ENCODE measurements around the gene AGMO. TPM values are rescaled to one million over a fixed set of nuclear protein-coding genes. Genes with fewer than 3 reads are reported as not detected.

Gene AGMO
- polyA plus RNA-seq, 2 of the 4 experiments (the other 2 are of a cell fraction) = 2.6 to 7.9 TPM

GRCh38 chr7:15178065-15178464 lies 383.8 kb downstream of the AGMO start:
- ATAC-seq = no peak
- no peak overlapping the region for H3K4me2 ChIP-seq
- H3K9me3 ChIP-seq = no peaks in the 10 kb centered on the region
- POLR2A ChIA-PET = no interaction called here
- H3K27ac ChIP-seq = no peak overlapping the region
- no peak for FAIRE-seq
- H3K4me1 ChIP-seq = no peaks in the 10 kb centered on the region
- no peak for DNase-seq (ENCODE audit: low read depth in 1 of 2, low spot score in 1 of 2)
- WGBS (ENCODE audit: missing lambda C conversion rate) = 52% methylated on average over 1 of the region's 1 CpG
- H3K4me3 ChIP-seq = no peak overlapping the region
- TF ChIP-seq RCOR1 (IDR thresholded peaks at IDR 0.05; ENCODE audit: low read depth, low read length) (no peak), HDAC2 (IDR thresholded peaks at IDR 0.05) (no peak), BCL3 (IDR thresholded peaks at IDR 0.05) (no peak), FOXS1 (CRISPR knock-in tag; IDR thresholded peaks at IDR 0.05) (no peak), CBX8 (IDR thresholded peaks at IDR 0.05) (no peak), KDM1A (IDR thresholded peaks at IDR 0.05; ENCODE audit: low read depth) (no peak), PHF8 (IDR thresholded peaks at IDR 0.05; ENCODE audit: borderline replicate concordance, low read depth) (no peak)
- CTCF ChIA-PET = no interaction called here

- CTCF ChIA-PET = no interaction called here
- POLR2A ChIA-PET = no interaction called here
- H3K27ac ChIP-seq = no peak overlapping the region
- H3K4me2 ChIP-seq = no peak overlapping the region
- TF ChIP-seq ZSCAN20 (CRISPR knock-in tag; IDR thresholded peaks at IDR 0.05) = no peak
- TF ChIP-seq HOXB5 (CRISPR knock-in tag; IDR thresholded peaks at IDR 0.05) = no peak
- TF ChIP-seq CBX2 (IDR thresholded peaks at IDR 0.05; ENCODE audit: borderline replicate concordance, low read depth) = no peak
- no peak for TF ChIP-seq FOXS1 (CRISPR knock-in tag; IDR thresholded peaks at IDR 0.05)
- no peak for TF ChIP-seq RFX5 (IDR thresholded peaks at IDR 0.05)
- no peak for TF ChIP-seq JUN (IDR thresholded peaks at IDR 0.05)
- no peak for TF ChIP-seq ZC3H11A (IDR thresholded peaks at IDR 0.05)
- no peak for TF ChIP-seq MAFK (IDR thresholded peaks at IDR 0.05; ENCODE audit: partially characterized antibody)
- no peak for TF ChIP-seq BHLHE40 (IDR thresholded peaks at IDR 0.05; ENCODE audit: low read depth, low read length)
- TF ChIP-seq RARB (CRISPR knock-in tag; IDR thresholded peaks at IDR 0.05) = no peak
- TF ChIP-seq MYC (IDR thresholded peaks at IDR 0.05; ENCODE audit: borderline replicate concordance, low read length) = no peak
- no peak for TF ChIP-seq HEYL (CRISPR knock-in tag; IDR thresholded peaks at IDR 0.05)
- TF ChIP-seq HES2 (IDR thresholded peaks at IDR 0.05) = no peak
- TF ChIP-seq ATOH8 (CRISPR knock-in tag; IDR thresholded peaks at IDR 0.05; ENCODE audit: low read depth) = no peak
- TF ChIP-seq KDM1A (IDR thresholded peaks at IDR 0.05; ENCODE audit: low read depth) = no peak
- no peak for TF ChIP-seq HDAC2 (IDR thresholded peaks at IDR 0.05)
- no peak for TF ChIP-seq FOSB (CRISPR knock-in tag; IDR thresholded peaks at IDR 0.05)
- no peak for TF ChIP-seq REST (IDR thresholded peaks at IDR 0.05)
- TF ChIP-seq TP53 (CRISPR knock-in tag; IDR thresholded peaks at IDR 0.05) = no peak
- no peak for ATAC-seq
- DNase-seq (ENCODE audit: low read depth in 1 of 2, low spot score in 1 of 2) = no peak
- no peaks in the 10 kb centered on the region for H3K4me1 ChIP-seq
- H3K9me3 ChIP-seq = no peaks in the 10 kb centered on the region
- H3K4me3 ChIP-seq = no peak overlapping the region
- 9% methylated on average over 4 of the region's 4 CpGs for WGBS (ENCODE audit: missing lambda C conversion rate)
- no peak for FAIRE-seq
These were observed 385.7 kb downstream of the AGMO start for GRCh38 chr7:15176089-15176488.
